ENCODE results near the gene RYR2. TPM values are rescaled to one million over a fixed set of nuclear protein-coding genes. Genes with fewer than 3 reads are reported as not detected.

The RYR2 gene
- polyA plus RNA-seq, 3 donors, result 1.2 to 1.4 (median 1.3) TPM

DNA sequence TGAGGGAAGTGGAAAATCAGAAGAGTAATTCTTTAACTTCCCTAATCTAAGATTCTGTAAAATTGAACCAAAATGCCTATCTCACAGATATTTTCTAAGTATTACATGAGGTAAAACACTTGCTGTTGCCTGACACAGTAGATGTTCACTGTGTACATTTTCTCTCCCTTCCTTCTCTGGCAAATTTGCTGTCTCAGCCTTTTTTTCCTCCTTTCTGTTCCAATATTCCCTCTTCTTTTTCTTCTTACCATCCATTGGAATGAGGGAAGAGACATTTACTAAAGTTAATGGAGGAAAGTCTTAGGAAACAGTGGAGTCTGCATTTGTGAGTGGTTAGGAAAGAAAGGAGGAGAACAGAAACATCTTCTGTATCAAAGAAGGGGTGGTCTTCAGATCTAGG, 608.8 kb downstream of the RYR2 start:
- no peak for DNase-seq (ENCODE audit: extremely low read depth in 1 of 11, low read depth in 9 of 11, low spot score in 4 of 11)

DNA sequence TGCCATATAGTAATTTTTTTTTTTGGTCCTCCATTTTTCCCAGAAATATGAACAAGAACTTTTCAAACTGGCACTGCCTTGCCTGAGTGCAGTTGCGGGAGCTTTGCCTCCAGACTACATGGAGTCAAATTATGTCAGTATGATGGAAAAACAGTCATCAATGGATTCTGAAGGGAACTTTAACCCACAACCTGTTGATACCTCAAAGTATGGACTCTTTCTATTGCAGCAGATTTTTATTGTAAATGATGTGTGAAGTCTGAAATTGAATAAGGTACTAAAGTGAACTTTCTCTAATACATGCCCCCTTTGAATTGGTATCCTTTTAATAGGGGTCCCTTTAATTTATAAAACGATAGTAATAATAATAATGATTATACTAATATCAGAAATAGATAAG, 613.8 kb downstream of the RYR2 start:
- DNase-seq (ENCODE audit: extremely low read depth in 1 of 11, low read depth in 9 of 11, low spot score in 4 of 11), result no peak

DNA sequence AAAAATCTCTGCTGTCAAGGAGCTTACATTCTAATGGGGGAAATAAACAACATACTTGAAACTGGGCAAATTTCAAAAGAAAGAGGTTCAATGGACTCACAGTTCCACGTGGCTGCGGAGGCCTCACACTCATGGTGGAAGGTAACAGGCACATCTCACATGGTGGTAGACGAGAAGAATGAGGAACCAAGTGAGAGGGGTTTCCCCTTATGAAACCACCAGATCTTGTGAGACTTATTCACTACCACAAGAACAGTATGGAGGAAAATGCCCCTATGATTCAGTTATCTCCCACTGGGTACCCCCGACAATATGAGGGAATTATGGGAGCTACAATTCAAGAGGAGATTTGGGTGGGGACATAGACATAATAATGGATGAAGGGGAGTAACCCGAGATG, 622.4 kb downstream of the RYR2 start:
- DNase-seq (ENCODE audit: extremely low read depth in 1 of 11, low read depth in 9 of 11, low spot score in 4 of 11), result no peak

GRCh38 chr1:237670302-237670701, 628.3 kb downstream of the RYR2 start:
- no peak for DNase-seq (ENCODE audit: extremely low read depth in 1 of 11, low read depth in 9 of 11, low spot score in 4 of 11)

GRCh38 chr1:237671262-237671661, 629.3 kb downstream of the RYR2 start:
- DNase-seq (ENCODE audit: extremely low read depth in 1 of 11, low read depth in 9 of 11, low spot score in 4 of 11), result no peak

GRCh38 chr1:237671935-237672334, 630.0 kb downstream of the RYR2 start:
- no peak for DNase-seq (ENCODE audit: extremely low read depth in 1 of 11, low read depth in 9 of 11, low spot score in 4 of 11)

- DNase-seq (ENCODE audit: extremely low read depth in 1 of 11, low read depth in 9 of 11, low spot score in 4 of 11), result no peak
These were observed 630.8 kb downstream of the RYR2 start for GRCh38 chr1:237672748-237673147.

DNA sequence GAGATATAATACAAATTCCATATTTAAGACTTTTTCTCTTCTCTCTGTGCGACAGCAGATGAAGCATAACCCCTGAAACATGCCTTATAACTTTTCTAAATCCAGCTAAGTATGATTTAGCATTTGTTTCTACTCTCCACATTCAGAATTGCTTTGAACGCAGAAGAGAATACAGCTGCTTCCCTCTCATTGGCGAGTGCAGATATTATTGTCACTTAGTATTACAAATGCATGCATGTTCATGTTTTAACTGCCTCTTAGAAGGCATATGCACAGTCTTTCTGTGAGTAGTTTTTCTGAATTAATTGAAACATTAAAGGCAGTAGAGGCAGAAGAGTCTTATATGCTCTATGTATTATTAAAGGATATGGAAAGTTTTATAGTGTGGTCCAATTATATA, 631.6 kb downstream of the RYR2 start:
- no peak for DNase-seq (ENCODE audit: extremely low read depth in 1 of 11, low read depth in 9 of 11, low spot score in 4 of 11)

DNA sequence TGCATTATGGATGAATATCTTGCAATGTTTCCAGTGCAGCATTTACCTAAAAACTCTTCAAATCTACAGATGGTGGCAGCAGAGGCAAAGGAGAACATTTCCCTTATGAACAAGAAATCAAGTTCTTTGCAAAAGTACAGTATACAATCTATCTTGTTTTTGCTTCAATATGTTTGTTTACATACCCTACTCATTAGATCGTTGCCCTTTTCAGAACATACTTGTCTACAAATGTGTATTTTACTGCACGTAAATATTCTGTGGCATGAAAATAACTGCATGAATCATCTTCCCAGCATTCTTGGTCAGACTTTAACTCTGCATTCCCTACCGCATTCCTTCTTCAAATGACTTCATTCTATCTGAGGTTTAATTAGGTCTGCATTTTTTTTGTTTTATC, 636.0 kb downstream of the RYR2 start:
- peak in 3 of 11 donors; percentile 4 to 21 (median 9) for DNase-seq (ENCODE audit: extremely low read depth in 1 of 11, low read depth in 9 of 11, low spot score in 4 of 11)

DNA sequence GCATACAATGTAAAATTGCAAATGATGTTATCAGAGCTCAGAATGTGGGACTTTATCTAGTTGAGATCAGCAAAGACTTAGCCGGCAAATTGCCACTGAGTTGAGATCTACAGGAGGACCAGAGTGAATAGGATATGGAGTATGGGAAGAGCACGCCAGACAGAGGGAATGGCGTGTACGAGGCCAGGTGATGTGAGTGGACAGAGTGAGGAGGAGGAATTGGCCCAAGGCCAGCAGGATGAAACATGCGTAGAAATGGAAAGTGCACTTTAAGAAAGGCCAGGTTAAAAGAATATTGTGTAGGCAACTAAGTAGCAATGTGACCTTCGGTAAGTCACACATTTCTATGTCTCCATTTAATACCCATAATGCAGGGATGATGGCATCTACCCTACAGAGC, 637.7 kb downstream of the RYR2 start:
- no peak for DNase-seq (ENCODE audit: extremely low read depth in 1 of 11, low read depth in 9 of 11, low spot score in 4 of 11)

GRCh38 chr1:237681210-237681609, 639.2 kb downstream of the RYR2 start:
- DNase-seq (ENCODE audit: extremely low read depth in 1 of 11, low read depth in 9 of 11, low spot score in 4 of 11), result no peak

DNA sequence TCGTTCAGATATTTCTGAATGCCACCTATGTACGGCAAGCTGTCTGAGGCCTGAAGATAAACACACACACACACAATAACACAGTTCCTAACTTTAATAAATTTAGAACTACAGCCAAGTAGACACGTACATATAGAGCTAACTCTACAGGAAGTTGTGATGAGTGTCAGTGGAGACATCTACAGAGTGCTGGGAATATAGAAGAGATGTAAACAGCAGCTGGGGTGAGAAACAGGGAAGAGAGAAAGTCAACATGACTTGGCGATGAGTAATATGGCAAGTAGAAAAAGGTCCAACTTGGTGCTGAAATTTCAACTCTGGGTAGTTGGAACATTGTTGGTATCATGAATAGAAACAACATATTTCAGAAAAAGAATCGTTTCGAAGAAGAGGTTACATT, 642.3 kb downstream of the RYR2 start:
- DNase-seq (ENCODE audit: extremely low read depth in 1 of 11, low read depth in 9 of 11, low spot score in 4 of 11), result no peak

GRCh38 chr1:237685551-237685950, 643.6 kb downstream of the RYR2 start:
- no peak for DNase-seq (ENCODE audit: extremely low read depth in 1 of 11, low read depth in 9 of 11, low spot score in 4 of 11)

DNA sequence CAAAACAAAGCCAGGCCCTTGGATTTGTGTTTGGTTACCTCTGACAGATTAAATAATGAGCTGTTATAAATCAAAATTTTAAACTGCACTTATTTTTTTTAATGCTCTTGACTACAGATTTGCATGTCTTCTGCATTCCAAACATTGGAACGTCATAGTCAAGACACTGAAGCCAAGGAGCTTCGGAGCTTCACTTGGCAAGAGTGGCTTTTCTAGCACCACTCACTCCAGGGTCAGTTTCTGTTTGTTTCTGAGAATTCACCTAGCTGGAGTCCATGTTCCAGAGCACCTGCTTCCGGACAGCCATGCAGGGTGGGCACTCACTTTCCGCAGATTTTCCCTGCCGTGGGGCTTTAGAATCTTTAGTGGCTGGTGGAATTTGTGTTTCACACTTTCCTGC, 645.8 kb downstream of the RYR2 start:
- no peak for DNase-seq (ENCODE audit: extremely low read depth in 1 of 11, low read depth in 9 of 11, low spot score in 4 of 11)

DNA sequence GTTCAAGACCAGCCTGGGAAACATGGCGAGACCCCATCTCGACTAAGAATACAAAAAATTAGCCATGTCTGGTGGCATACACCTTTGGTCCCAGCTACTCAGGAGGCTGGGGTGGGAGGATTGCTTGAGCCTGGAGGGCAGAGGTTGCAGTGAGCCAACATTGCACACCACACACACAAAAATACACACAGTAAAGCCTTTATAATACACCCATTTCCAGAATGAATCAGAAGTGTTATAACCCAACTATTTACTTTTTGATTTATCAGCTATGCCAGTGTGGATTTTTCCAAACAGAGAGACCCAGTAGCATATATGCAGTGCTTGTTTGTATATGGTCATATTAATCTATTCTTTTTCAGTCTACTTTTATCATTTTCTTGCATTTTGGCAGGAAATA, 648.7 kb downstream of the RYR2 start:
- no peak for DNase-seq (ENCODE audit: extremely low read depth in 1 of 11, low read depth in 9 of 11, low spot score in 4 of 11)

DNA sequence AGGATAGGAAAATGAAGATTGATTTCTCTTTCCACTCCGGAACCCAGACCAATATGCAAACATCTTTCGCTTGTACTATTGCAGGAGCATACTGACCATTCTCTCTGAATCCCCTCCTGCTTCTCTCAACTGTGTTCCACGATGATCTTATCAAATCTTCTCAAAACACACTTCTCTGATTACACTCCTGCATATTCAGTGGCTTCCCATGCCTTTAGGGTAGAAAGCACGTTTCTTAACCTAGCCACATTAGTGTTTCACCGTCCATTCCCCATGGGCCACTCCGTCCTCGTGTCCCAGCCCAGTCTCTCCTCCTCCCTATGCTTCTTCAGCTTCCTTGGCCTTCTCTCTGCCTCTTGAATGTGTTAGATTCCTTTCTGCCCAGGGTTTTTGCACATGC, 650.3 kb downstream of the RYR2 start:
- no peak for DNase-seq (ENCODE audit: extremely low read depth in 1 of 11, low read depth in 9 of 11, low spot score in 4 of 11)

GRCh38 chr1:237695878-237696277, 653.9 kb downstream of the RYR2 start:
- no peak for DNase-seq (ENCODE audit: extremely low read depth in 1 of 11, low read depth in 9 of 11, low spot score in 4 of 11)

- DNase-seq (ENCODE audit: extremely low read depth in 1 of 11, low read depth in 9 of 11, low spot score in 4 of 11), result no peak
These were observed 658.2 kb downstream of the RYR2 start for GRCh38 chr1:237700181-237700580.

GRCh38 chr1:237701534-237701933, 659.5 kb downstream of the RYR2 start:
- no peak for DNase-seq (ENCODE audit: extremely low read depth in 1 of 11, low read depth in 9 of 11, low spot score in 4 of 11)

GRCh38 chr1:237702161-237702560, 660.2 kb downstream of the RYR2 start:
- no peak for DNase-seq (ENCODE audit: extremely low read depth in 1 of 11, low read depth in 9 of 11, low spot score in 4 of 11)

GRCh38 chr1:237705462-237705861, 663.5 kb downstream of the RYR2 start:
- no peak for DNase-seq (ENCODE audit: extremely low read depth in 1 of 11, low read depth in 9 of 11, low spot score in 4 of 11)

DNA sequence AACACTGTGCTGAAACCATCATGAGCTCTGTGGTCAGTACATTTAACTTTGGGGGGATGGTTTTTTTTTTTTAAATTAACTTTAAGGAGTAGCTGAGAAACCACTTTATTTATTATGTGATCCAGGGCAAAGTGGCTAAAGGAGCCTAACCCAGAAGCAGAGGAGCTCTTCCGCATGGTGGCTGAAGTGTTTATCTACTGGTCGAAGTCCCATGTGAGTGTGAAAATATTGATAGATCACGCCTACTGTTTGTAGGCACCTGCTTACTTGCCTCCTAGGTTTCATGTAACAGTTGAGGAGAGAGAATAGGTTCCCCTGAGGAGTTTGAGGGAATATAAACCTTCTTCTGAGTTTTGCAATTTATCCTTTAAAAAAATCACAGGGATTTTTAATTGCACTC, 667.4 kb downstream of the RYR2 start:
- DNase-seq (ENCODE audit: extremely low read depth in 1 of 11, low read depth in 9 of 11, low spot score in 4 of 11), result no peak

Measured in renal cortex interstitium (tissue), 11 donors.